ENCODE measurements around the gene APOM. TPM values are rescaled to one million over a fixed set of nuclear protein-coding genes. Genes with fewer than 3 reads are reported as not detected.
A peak's percentile ranks its signal among the peaks of the same experiment; 100 is the strongest.

The APOM gene
- total and polyA plus RNA-seq, 7 donors, result 2.3 to 7.2 (median 3.6) TPM; not detected in 1

GRCh38 chr6:31663126-31663960, 7.6 kb downstream of the APOM start:
- H3K36me3 ChIP-seq, result peaks cover 14 to 25% (median 20%) of the 10 kb centered on the region in 4 donors
- H3K27me3 ChIP-seq, result no peaks in the 10 kb centered on the region
- TF ChIP-seq EP300 (IDR thresholded peaks at IDR 0.05), result no peak
- no peak for TF ChIP-seq POLR2A (IDR thresholded peaks at IDR 0.05)
- TF ChIP-seq CTCF (IDR thresholded peaks at IDR 0.05), result no peak
- no peak for TF ChIP-seq POLR2AphosphoS5 (IDR thresholded peaks at IDR 0.05)
- H3K4me3 ChIP-seq, result peak overlapping the region; percentile 81 to 96 (median 88)
- peak overlapping the region; percentile 95 to 98 (median 98) for H3K27ac ChIP-seq
- intact Hi-C loops (cut with DNase I), result loop anchor here (10.0 kb wide), 1 partner anchor 1611 kb away; the partner anchor contains the start of genes B3GALT4, RPS18 and VPS52
- peaks cover 0 to 72% (median 64%) of the 10 kb centered on the region in 4 donors for H3K4me1 ChIP-seq
- no peak for DNase-seq
- H3K9me3 ChIP-seq, result no peaks in the 10 kb centered on the region
- 68 to 76% methylated on average over 9 of the region's 9 CpGs for WGBS, 2 donors

GRCh38 chr6:31663961-31664789, 8.5 kb downstream of the APOM start:
- no peak for TF ChIP-seq POLR2A (IDR thresholded peaks at IDR 0.05)
- peak in 2 of 4 donors; percentile 11 to 46 for TF ChIP-seq POLR2AphosphoS5 (IDR thresholded peaks at IDR 0.05)
- TF ChIP-seq CTCF (IDR thresholded peaks at IDR 0.05), result no peak
- peaks cover 0 to 68% (median 56%) of the 10 kb centered on the region in 4 donors for H3K4me1 ChIP-seq

GRCh38 chr6:31664790-31665500, 9.3 kb downstream of the APOM start, which contains the start of gene GPANK1:
Gene GPANK1, minus strand, starts transcription at chr6:31664997. Its CDS starts 519 bp downstream, at chr6:31664478.
- DNase-seq, result peak; percentile 97
- Histone ChIP-seq H3K4me3 (peak within 1 kb of the TSS; percentile 81 to 96 (median 88)), H3K27me3 (no peaks in the 10 kb centered on the region), H3K27ac (peak within 1 kb of the TSS; percentile 95 to 98 (median 98)), H3K9me3 (no peaks in the 10 kb centered on the region), H3K4me1 (peaks cover 0 to 63% (median 48%) of the 10 kb centered on the region in 4 donors), H3K36me3 (peaks cover 30 to 41% (median 35%) of the 10 kb centered on the region in 4 donors)
- no peak for TF ChIP-seq CTCF (IDR thresholded peaks at IDR 0.05)
- TF ChIP-seq POLR2A (IDR thresholded peaks at IDR 0.05), result peak; percentile 35 to 39
- TF ChIP-seq POLR2AphosphoS5 (IDR thresholded peaks at IDR 0.05), result peak; percentile 55 to 88 (median 66)
- no peak for TF ChIP-seq EP300 (IDR thresholded peaks at IDR 0.05)
- 0 to 1% methylated on average over 39 of the region's 39 CpGs for WGBS, 2 donors
- intact Hi-C loops (cut with DNase I), result loop anchor here (1.0 to 10.0 kb wide), 3 partner anchors 162 to 1610 kb away; partner anchors contain the start of genes AGPAT1, B3GALT4, HSPA1B and RNF5

More at GRCh38 chr6:31663961-31664789, 8.5 kb downstream of the APOM start:
- Histone ChIP-seq H3K36me3 (peaks cover 22 to 33% (median 28%) of the 10 kb centered on the region in 4 donors), H3K27ac (peak overlapping the region; percentile 95 to 98 (median 98)), H3K27me3 (no peaks in the 10 kb centered on the region), H3K9me3 (no peaks in the 10 kb centered on the region), H3K4me3 (peak overlapping the region; percentile 81 to 96 (median 88))
- peak; percentile 88 for DNase-seq
- intact Hi-C loops (cut with DNase I), result loop anchor here (10.0 kb wide), 1 partner anchor 1611 kb away; the partner anchor contains the start of genes B3GALT4, RPS18 and VPS52
- WGBS, 2 donors, result 27 to 28% methylated on average over 17 of the region's 17 CpGs

Data from sigmoid colon (tissue), 7 donors.